HAP-1 (cell line): ENCODE measurements around the gene C1GALT1C1L.
A peak's percentile ranks its signal among the peaks of the same experiment; 100 is the strongest.

Experiments
- DNase-seq, 2 experiments: peaks; one replicate each; pipeline ENCODE4 v3.0.0-alpha.2; 2016 to 2020; ENCODE audit warnings: low spot score in 2 of 2
- H3K27me3 ChIP-seq: fragments of 250-450 bp; sonication (Bioruptor Pico); 2 replicates; pipeline ENCODE4 v1.5.1; 2020; ENCODE audit warnings: low read depth, mild to moderate bottlenecking, moderate library complexity
- H3K36me3 ChIP-seq: fragments of 250-450 bp; sonication (Bioruptor Pico); replicated peaks from 2 replicates; pipeline ENCODE4 v1.5.1; 2020; ENCODE audit warnings: mild to moderate bottlenecking
- H3K4me1 ChIP-seq: fragments of 250-450 bp; sonication (Bioruptor Pico); 2 replicates; pipeline ENCODE4 v1.5.1; 2020; ENCODE audit warnings: mild to moderate bottlenecking
- H3K4me3 ChIP-seq: fragments of 250-450 bp; sonication (Bioruptor Pico); 2 replicates; pipeline ENCODE4 v1.5.1; 2020; ENCODE audit warnings: mild to moderate bottlenecking, moderate library complexity
- H3K9me3 ChIP-seq: fragments of 250-450 bp; sonication (Bioruptor Pico); 2 replicates; pipeline ENCODE4 v1.5.1; 2020; ENCODE audit warnings: mild to moderate bottlenecking, moderate library complexity
- in situ Hi-C: fragments of 300-500 bp; cut with MboI; formaldehyde crosslinking; loops from 3 replicates; pipeline ENCODE4 v1.14.3; 2020; ENCODE audit warnings: low sequenced_read_pairs, inconsistent platforms, mixed read lengths

The C1GALT1C1L gene

GRCh38 chr2:43676322-43677050, at the start of gene C1GALT1C1L:
Gene C1GALT1C1L, minus strand, starts transcription at chr2:43676429. Its CDS starts 107 bp downstream, at chr2:43676322.
- Histone ChIP-seq H3K4me3 (no peak within 1 kb of the TSS), H3K9me3 (no peaks in the 10 kb centered on the region), H3K27me3 (peaks cover 3% of the 10 kb centered on the region; the same call in 1 of the 2 replicates), H3K4me1 (no peaks in the 10 kb centered on the region), H3K36me3 (no peaks in the 10 kb centered on the region)
- DNase-seq, result no peak
- in situ Hi-C loops, result no loop called here

GRCh38 chr2:43725711-43726246, 49.5 kb upstream of the C1GALT1C1L start:
- no peak overlapping the region for H3K4me3 ChIP-seq
- no peak for DNase-seq
- no peaks in the 10 kb centered on the region for H3K36me3 ChIP-seq
- H3K9me3 ChIP-seq, result no peaks in the 10 kb centered on the region
- H3K4me1 ChIP-seq, result peaks cover 12% of the 10 kb centered on the region
- in situ Hi-C loops, result no loop called here
- no peaks in the 10 kb centered on the region for H3K27me3 ChIP-seq

- Histone ChIP-seq H3K27me3 (no peaks in the 10 kb centered on the region), H3K4me3 (no peak overlapping the region), H3K4me1 (peaks cover 12% of the 10 kb centered on the region), H3K36me3 (no peaks in the 10 kb centered on the region), H3K9me3 (no peaks in the 10 kb centered on the region)
- no peak for DNase-seq
- in situ Hi-C loops, result no loop called here
These were observed 48.7 kb upstream of the C1GALT1C1L start for GRCh38 chr2:43724728-43725526.

GRCh38 chr2:43718530-43719124, 42.4 kb upstream of the C1GALT1C1L start:
- H3K4me1 ChIP-seq, result peaks cover 2% of the 10 kb centered on the region
- H3K9me3 ChIP-seq, result no peaks in the 10 kb centered on the region
- DNase-seq, result peak in 1 of 2 experiments; percentile 57
- H3K27me3 ChIP-seq, result no peaks in the 10 kb centered on the region
- in situ Hi-C loops, result no loop called here
- H3K4me3 ChIP-seq, result no peak overlapping the region
- no peaks in the 10 kb centered on the region for H3K36me3 ChIP-seq

- Histone ChIP-seq H3K36me3 (no peaks in the 10 kb centered on the region), H3K9me3 (no peaks in the 10 kb centered on the region), H3K4me3 (no peak overlapping the region), H3K27me3 (no peaks in the 10 kb centered on the region), H3K4me1 (peaks cover 2% of the 10 kb centered on the region)
- in situ Hi-C loops, result no loop called here
- DNase-seq, result no peak
These were observed 41.1 kb upstream of the C1GALT1C1L start for GRCh38 chr2:43717322-43717721.

GRCh38 chr2:43715300-43716098, 39.3 kb upstream of the C1GALT1C1L start:
- H3K4me1 ChIP-seq, result peaks cover 2% of the 10 kb centered on the region
- H3K4me3 ChIP-seq, result no peak overlapping the region
- no peaks in the 10 kb centered on the region for H3K27me3 ChIP-seq
- in situ Hi-C loops, result no loop called here
- H3K36me3 ChIP-seq, result no peaks in the 10 kb centered on the region
- DNase-seq, result no peak
- H3K9me3 ChIP-seq, result no peaks in the 10 kb centered on the region

GRCh38 chr2:43714164-43714563, 37.9 kb upstream of the C1GALT1C1L start:
- in situ Hi-C loops, result no loop called here
- Histone ChIP-seq H3K9me3 (no peaks in the 10 kb centered on the region), H3K4me3 (no peak overlapping the region), H3K27me3 (no peaks in the 10 kb centered on the region), H3K4me1 (peaks cover 2% of the 10 kb centered on the region), H3K36me3 (no peaks in the 10 kb centered on the region)
- no peak for DNase-seq

- no peak overlapping the region for H3K4me3 ChIP-seq
- no peaks in the 10 kb centered on the region for H3K9me3 ChIP-seq
- no peaks in the 10 kb centered on the region for H3K36me3 ChIP-seq
- peaks cover 2% of the 10 kb centered on the region; the same call in 1 of the 2 replicates for H3K4me1 ChIP-seq
- no peaks in the 10 kb centered on the region for H3K27me3 ChIP-seq
- DNase-seq, result no peak
- in situ Hi-C loops, result no loop called here
These were observed 34.6 kb upstream of the C1GALT1C1L start for GRCh38 chr2:43710866-43711265.

GRCh38 chr2:43708891-43709290, 32.7 kb upstream of the C1GALT1C1L start:
- DNase-seq, result no peak
- H3K4me1 ChIP-seq, result no peaks in the 10 kb centered on the region; the same call in 1 of the 2 replicates
- no peaks in the 10 kb centered on the region for H3K36me3 ChIP-seq
- H3K9me3 ChIP-seq, result no peaks in the 10 kb centered on the region
- in situ Hi-C loops, result no loop called here
- H3K4me3 ChIP-seq, result no peak overlapping the region
- no peaks in the 10 kb centered on the region for H3K27me3 ChIP-seq

GRCh38 chr2:43708178-43708577, 31.9 kb upstream of the C1GALT1C1L start:
- no peaks in the 10 kb centered on the region for H3K9me3 ChIP-seq
- no peak overlapping the region for H3K4me3 ChIP-seq
- no peaks in the 10 kb centered on the region for H3K27me3 ChIP-seq
- H3K4me1 ChIP-seq, result no peaks in the 10 kb centered on the region
- in situ Hi-C loops, result no loop called here
- no peak for DNase-seq
- H3K36me3 ChIP-seq, result no peaks in the 10 kb centered on the region

- Histone ChIP-seq H3K4me3 (no peak overlapping the region), H3K36me3 (no peaks in the 10 kb centered on the region), H3K27me3 (no peaks in the 10 kb centered on the region), H3K4me1 (no peaks in the 10 kb centered on the region), H3K9me3 (no peaks in the 10 kb centered on the region)
- no peak for DNase-seq
- in situ Hi-C loops, result no loop called here
These were observed 31.2 kb upstream of the C1GALT1C1L start for GRCh38 chr2:43707255-43708015.

GRCh38 chr2:43701111-43701510, 24.9 kb upstream of the C1GALT1C1L start:
- Histone ChIP-seq H3K4me1 (no peaks in the 10 kb centered on the region), H3K4me3 (no peak overlapping the region), H3K27me3 (no peaks in the 10 kb centered on the region), H3K36me3 (no peaks in the 10 kb centered on the region), H3K9me3 (no peaks in the 10 kb centered on the region)
- in situ Hi-C loops, result no loop called here
- DNase-seq, result no peak
